Large intestine (tissue), 3 donors: ENCODE data around the gene SUSD5. TPM values are rescaled to one million over a fixed set of nuclear protein-coding genes. Genes with fewer than 3 reads are reported as not detected.
A peak's percentile ranks its signal among the peaks of the same experiment; 100 is the strongest.

ENCODE experiments used
- DNase-seq, 2 donors: peaks; one replicate each; pipeline versions ENCODE4 v3.0.0 to v3.0.0-alpha.2; 2013
- H3K27ac ChIP-seq: one replicate; pipeline ENCODE4 v1.5.1; 2013; ENCODE audit warnings: low read length
- H3K27me3 ChIP-seq: 2 replicates; pipeline ENCODE4 v1.6.1; 2013; ENCODE audit warnings: low read length; ENCODE audit not compliant: control insufficient read depth, insufficient read depth
- H3K36me3 ChIP-seq: 2 replicates; pipeline ENCODE4 v1.6.1; 2013; ENCODE audit warnings: low read length; ENCODE audit not compliant: control insufficient read depth, insufficient read depth
- H3K4me1 ChIP-seq: one replicate; pipeline ENCODE4 v1.6.1; 2013; ENCODE audit warnings: low read length; ENCODE audit not compliant: control insufficient read depth, insufficient read depth
- H3K4me3 ChIP-seq: one replicate; pipeline ENCODE4 v1.5.1; 2013; ENCODE audit warnings: low read length
- H3K9me3 ChIP-seq: one replicate; pipeline ENCODE4 v1.6.1; 2013; ENCODE audit warnings: mild to moderate bottlenecking, low read depth, low read length, moderate library complexity; ENCODE audit not compliant: control insufficient read depth
- WGBS: methylation state at CpG from one replicate; pipeline ENCODE4 v1.1.5; 2013; ENCODE audit warnings: low lambda C conversion rate; ENCODE audit not compliant: insufficient coverage; 5-methylcytosine and 5-hydroxymethylcytosine counted together
- polyA plus RNA-seq: library from polyadenylated mRNA; unstranded; fragments of 120-200 nt; gene quantifications from one replicate; pipeline ENCODE4 v1.2.1, GENCODE V29; 2013

The SUSD5 gene
- polyA plus RNA-seq, 1 donor, result 1.2 TPM

DNA sequence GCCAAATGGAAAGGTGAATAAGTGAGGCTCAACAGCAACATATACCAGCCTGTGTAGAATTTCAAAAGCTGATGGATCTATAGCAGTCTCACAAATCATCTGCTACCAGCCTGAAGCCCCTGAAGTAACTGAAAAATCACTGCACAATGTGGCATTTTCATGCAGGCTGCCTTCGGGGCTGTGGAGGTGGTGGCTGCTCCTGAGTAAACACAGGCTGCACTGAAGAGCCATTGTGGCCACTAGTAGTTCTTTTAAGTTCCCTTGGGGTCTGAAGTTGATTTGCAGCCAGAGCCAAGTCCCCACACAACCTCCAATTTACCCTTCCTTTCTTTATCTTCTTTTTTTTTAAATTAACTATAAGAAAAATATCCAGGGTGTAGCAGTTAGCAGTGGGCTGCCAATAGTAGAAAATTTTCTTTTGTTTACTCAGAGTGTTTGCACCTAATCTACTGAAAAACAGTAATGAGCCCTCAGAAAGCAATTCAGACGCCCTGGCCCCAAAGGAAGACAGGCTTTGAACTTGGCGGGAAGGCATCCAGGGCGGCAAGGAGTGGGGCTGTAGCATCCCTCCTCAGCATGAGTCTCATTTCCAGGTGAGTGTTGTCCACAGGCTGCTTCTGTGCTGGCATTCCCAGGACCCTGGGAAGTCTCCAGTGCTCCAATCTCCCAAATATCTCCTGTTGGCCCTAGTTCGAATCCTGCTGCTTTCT, 13.3 kb upstream of the SUSD5 start:
- H3K27me3 ChIP-seq, result peaks cover 12% of the 10 kb centered on the region
- no peak for DNase-seq
- no peak overlapping the region for H3K4me3 ChIP-seq
- no peaks in the 10 kb centered on the region for H3K36me3 ChIP-seq
- no CpG with 5 or more reads among the region's 5 CpGs for WGBS
- no peaks in the 10 kb centered on the region for H3K9me3 ChIP-seq
- no peak overlapping the region for H3K27ac ChIP-seq
- no peaks in the 10 kb centered on the region for H3K4me1 ChIP-seq

DNA sequence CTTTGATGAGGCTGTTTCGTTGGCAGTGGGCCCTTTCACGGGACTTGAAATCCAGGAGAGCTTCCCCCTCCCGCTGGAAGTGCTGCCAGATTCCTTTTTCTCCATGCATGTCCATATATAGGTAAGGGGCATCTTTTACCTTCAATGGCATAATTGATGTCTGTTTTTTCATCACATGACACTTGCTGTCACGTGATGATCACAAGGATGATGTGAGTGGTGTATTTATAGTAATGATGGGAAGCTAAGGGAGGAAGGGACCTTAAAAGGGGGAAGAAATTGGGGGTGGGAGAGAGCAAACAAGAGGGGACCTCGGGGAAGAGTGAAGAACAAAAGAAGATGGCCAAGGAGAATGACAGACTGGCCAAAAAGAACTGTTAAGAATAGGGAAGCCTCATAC, 11.3 kb upstream of the SUSD5 start:
- Histone ChIP-seq H3K9me3 (no peaks in the 10 kb centered on the region), H3K27ac (no peak overlapping the region), H3K4me3 (no peak overlapping the region), H3K4me1 (no peaks in the 10 kb centered on the region), H3K36me3 (no peaks in the 10 kb centered on the region), H3K27me3 (peaks cover 9% of the 10 kb centered on the region)
- DNase-seq, result no peak
- WGBS, result 38% methylated on average over 1 of the region's 5 CpGs

DNA sequence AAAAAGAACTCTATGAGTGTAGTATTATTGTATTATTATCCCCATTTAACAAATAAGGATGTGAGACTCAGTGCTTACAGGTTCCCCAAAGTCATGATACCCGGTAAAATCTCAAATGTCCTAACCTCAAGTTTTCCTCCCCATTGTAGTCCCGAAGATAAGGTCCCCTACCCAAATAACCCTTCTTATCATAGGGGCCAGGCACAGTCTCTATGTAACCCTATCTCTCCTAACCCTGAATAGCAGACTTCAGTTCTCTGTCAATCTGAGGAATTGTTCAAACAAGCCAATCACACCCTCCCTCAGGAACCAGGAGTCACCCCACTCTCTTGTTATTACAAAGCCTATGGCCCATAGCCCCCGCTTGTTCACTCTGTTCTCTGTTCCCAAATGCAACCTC, 10.5 kb upstream of the SUSD5 start:
- WGBS, result 40% methylated on average over 1 of the region's 3 CpGs
- Histone ChIP-seq H3K4me1 (no peaks in the 10 kb centered on the region), H3K36me3 (no peaks in the 10 kb centered on the region), H3K27me3 (peaks cover 9% of the 10 kb centered on the region), H3K27ac (no peak overlapping the region), H3K4me3 (no peak overlapping the region), H3K9me3 (no peaks in the 10 kb centered on the region)
- DNase-seq, result no peak

DNA sequence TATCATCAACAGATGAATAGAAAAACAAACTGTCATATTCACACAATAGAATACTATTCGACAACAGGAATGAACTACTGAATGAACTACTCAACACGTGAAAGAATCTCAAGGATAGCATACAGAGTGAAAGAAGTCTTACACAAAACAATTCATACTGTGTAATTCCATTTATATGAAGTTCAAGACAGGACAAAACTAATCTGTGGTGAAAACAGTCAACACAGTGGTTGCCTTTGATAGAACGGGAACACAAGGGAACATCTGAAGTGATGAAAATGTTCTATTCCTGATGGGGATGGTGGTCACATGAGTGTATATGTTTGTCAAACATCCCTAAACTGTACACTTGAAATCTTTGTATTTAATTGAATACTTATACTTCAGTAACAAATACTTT, 2.6 kb upstream of the SUSD5 start:
- DNase-seq, result no peak
- no peaks in the 10 kb centered on the region for H3K9me3 ChIP-seq
- H3K4me1 ChIP-seq, result no peaks in the 10 kb centered on the region
- H3K27me3 ChIP-seq, result peaks cover 38% of the 10 kb centered on the region
- H3K4me3 ChIP-seq, result no peak overlapping the region
- no peak overlapping the region for H3K27ac ChIP-seq
- WGBS, result 100% methylated on average over 1 of the region's 3 CpGs
- H3K36me3 ChIP-seq, result no peaks in the 10 kb centered on the region

DNA sequence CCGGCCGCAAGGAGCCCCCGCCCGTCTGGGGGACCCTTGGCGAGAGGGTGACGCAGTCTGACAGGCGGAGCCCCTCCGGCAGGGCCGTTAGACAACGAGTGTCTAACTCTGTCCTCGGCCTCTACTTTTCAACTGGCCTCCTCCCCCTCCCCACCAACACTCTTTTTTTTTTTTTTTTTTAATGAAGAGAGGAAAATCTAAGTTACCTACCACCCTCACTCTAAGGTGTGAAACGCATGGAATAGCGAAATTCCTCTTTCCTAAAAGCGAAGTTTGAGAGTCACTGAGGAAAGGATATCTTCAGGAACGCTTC, 521 bp upstream of the SUSD5 start:
- Histone ChIP-seq H3K4me3 (no peak overlapping the region), H3K4me1 (no peaks in the 10 kb centered on the region), H3K27me3 (peaks cover 45% of the 10 kb centered on the region), H3K36me3 (no peaks in the 10 kb centered on the region), H3K27ac (no peak overlapping the region), H3K9me3 (no peaks in the 10 kb centered on the region)
- no peak for DNase-seq
- no CpG with 5 or more reads among the region's 15 CpGs for WGBS

DNA sequence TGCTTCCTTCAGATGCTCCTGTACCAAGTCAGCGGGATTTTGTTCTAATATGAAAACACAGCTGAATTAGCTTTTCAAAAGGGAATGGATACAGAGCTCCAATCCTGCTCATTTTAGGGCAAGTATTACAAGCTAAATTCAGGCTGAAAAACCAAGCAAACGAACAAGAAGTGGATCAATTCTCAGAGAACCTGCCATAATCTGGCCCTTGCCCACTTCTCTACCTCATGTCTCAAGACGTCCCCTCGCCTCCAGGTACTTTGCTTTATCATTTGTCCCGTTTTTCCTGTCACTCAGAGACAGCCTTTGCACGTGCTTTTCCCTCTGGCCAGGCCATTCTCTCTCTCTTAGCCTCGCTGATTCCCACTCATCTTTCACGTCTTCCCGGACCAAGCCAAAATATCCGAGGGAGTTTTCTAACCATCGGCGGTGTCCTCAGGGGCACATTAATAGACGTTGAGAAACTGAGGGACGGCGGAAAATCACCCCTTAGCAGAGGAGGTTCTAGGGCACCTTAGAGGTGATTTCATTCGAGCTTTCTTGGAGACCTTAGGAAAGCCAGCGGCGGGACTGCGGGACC, 654 bp downstream of the SUSD5 start:
- peak overlapping the region; percentile 16 for H3K4me3 ChIP-seq
- H3K27me3 ChIP-seq, result peaks cover 45% of the 10 kb centered on the region
- no peaks in the 10 kb centered on the region for H3K36me3 ChIP-seq

DNA sequence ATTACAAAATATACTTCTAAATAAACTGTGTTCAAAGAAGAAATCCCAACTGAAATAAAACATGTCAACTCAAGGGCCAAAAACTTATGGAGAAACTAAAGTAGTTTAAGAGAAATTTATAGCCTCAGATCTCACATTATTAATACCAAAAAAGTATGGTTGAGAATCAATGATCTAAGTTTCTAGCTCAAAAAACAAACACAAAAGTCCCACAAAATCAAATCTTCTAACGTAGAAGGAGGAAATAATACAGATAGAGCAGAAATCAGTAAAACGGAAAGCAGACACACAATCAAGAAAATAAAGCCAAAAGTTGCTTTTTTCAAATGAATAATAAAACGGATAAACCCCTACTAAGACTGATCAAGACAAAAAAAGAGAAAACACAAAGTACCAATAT, 2.9 kb downstream of the SUSD5 start:
- H3K4me1 ChIP-seq, result no peaks in the 10 kb centered on the region
- H3K27ac ChIP-seq, result no peak overlapping the region
- H3K4me3 ChIP-seq, result no peak overlapping the region
- H3K27me3 ChIP-seq, result peaks cover 47% of the 10 kb centered on the region
- H3K36me3 ChIP-seq, result no peaks in the 10 kb centered on the region
- H3K9me3 ChIP-seq, result no peaks in the 10 kb centered on the region
- no peak for DNase-seq
- WGBS, result 100% methylated on average over 2 of the region's 3 CpGs

More for the DNA sequence above, 654 bp downstream of the SUSD5 start:
- WGBS, result 0% methylated on average over 2 of the region's 19 CpGs
- no peaks in the 10 kb centered on the region for H3K4me1 ChIP-seq
- DNase-seq, result no peak
- H3K27ac ChIP-seq, result no peak overlapping the region
- H3K9me3 ChIP-seq, result no peaks in the 10 kb centered on the region

DNA sequence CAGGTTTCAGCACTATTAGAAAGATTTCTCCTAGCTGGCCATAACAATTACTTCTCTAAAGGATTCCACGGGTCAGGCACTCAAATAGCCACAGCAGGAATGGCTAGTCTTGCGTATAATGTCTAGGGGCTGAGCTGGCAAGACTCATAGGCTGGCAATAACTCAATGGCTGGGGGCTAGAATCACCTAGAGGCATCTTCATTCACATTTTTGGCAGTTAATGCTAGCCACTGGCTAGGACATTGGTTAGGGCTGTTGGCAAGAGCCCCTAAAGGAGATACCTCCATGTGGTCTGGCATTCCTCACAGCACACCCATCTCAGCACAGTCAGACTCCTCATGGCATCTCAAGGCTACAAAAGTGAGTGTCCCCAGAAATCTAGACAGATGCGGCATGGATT, 6.2 kb downstream of the SUSD5 start:
- Histone ChIP-seq H3K9me3 (peaks cover 5% of the 10 kb centered on the region), H3K4me1 (no peaks in the 10 kb centered on the region), H3K27me3 (peaks cover 21% of the 10 kb centered on the region), H3K27ac (no peak overlapping the region), H3K36me3 (no peaks in the 10 kb centered on the region), H3K4me3 (no peak overlapping the region)
- no peak for DNase-seq
- WGBS, result no CpG with 5 or more reads among the region's 3 CpGs

DNA sequence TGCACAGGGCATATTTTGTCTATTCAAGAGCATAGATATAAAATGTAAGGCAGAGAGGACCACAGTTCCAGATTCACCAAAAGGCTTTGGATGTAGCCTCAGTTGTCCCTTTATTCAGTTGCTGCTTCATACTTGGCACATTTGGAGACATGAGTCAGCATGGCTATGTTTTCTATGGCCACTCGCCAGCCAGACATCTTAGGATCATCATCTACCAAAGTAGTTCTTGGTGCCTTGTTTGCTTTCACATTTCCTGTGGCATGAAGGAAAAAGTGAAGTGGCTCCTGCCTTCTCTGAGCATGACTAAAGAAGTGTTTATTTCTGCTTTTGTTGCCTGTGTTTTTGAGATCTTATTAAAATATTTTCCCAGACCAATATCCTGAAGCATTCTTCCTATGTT, 7.2 kb downstream of the SUSD5 start:
- no peak overlapping the region for H3K27ac ChIP-seq
- no peak overlapping the region for H3K4me3 ChIP-seq
- H3K9me3 ChIP-seq, result peaks cover 5% of the 10 kb centered on the region
- peaks cover 12% of the 10 kb centered on the region for H3K27me3 ChIP-seq
- WGBS, result 100% methylated on average over 1 of the region's 1 CpG
- H3K4me1 ChIP-seq, result no peaks in the 10 kb centered on the region
- no peaks in the 10 kb centered on the region for H3K36me3 ChIP-seq
- no peak for DNase-seq

DNA sequence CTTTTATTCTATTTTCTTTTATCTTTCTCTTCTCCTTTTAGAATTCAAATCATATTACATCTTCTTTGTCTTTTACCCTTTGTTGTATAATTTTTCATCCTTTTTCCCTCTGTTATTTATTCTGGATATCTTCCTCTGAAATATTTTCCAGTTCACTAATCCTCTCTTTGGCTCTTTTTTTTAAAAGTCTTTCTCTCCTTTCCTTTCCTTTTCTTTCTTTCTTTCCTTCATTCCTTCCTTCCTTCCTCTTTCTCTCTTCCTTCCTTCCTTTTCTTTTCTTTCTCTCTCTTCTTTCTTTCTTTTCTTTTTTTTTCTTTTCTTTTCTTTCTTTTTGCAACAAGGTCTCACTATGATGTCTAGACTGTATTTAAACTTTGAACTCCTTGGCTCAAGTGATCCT, 9.3 kb downstream of the SUSD5 start:
- H3K4me3 ChIP-seq, result no peak overlapping the region
- no peak overlapping the region for H3K27ac ChIP-seq
- no peaks in the 10 kb centered on the region for H3K36me3 ChIP-seq
- H3K27me3 ChIP-seq, result peaks cover 3% of the 10 kb centered on the region
- H3K9me3 ChIP-seq, result peaks cover 5% of the 10 kb centered on the region
- no peak for DNase-seq
- H3K4me1 ChIP-seq, result no peaks in the 10 kb centered on the region
